Dedifferentiated amniotic fluid mesenchymal stem cell (primary cell): Measurements from ENCODE around the gene FES.

ENCODE experiments used
- DNase-seq: peaks from one replicate; pipeline ENCODE4 v3.0.0-alpha.2; 2016; ENCODE audit errors: extremely low spot score

FES gene

DNA sequence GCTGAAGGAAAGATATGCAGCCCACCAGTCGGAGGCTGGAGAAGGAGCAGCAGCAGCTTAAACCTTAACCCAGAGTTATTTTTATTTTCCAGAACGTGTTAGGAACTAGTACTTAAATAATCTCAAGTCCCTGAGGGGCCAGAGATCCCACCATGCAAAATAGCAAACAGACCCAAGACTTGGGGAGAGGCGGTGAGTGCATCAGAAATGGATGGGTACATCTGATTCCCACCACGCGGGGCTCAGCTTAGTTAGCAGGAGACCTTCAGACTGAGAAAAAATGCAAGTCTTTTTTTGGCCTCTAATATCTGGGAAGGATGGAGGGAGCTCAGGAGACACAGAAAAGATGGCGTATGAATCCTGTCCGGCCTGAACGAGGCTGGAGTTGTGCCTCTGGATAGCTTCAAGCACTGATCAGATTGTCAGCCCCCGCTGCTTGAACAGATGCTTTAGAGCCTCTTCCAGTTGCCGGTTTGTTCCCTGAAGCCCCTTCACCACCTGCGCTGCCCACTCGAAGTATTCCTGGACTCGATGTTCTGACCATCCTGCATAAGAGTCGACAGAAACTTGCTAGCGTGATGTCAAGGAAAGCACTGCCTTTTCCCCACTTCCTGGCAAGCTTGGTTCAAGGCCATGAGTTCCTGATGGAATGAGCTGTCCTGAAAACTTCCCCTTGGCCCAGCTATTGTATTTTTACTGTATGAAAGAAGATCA is 46.7 kb downstream of the FES start:
- no peak for DNase-seq

DNA sequence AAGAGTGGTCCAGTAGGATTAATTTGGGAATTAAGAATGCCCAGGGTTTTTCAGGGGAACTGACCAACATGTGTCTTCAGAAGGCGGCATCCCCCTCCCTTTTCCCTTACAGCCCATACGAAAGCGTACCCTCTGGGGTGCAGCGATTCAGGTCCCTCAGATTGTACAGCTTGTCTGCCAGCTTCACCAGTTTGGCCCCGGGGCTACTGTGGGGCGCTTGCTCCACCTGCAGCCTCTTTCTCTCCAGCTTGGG is 47.2 kb downstream of the FES start:
- no peak for DNase-seq

DNA sequence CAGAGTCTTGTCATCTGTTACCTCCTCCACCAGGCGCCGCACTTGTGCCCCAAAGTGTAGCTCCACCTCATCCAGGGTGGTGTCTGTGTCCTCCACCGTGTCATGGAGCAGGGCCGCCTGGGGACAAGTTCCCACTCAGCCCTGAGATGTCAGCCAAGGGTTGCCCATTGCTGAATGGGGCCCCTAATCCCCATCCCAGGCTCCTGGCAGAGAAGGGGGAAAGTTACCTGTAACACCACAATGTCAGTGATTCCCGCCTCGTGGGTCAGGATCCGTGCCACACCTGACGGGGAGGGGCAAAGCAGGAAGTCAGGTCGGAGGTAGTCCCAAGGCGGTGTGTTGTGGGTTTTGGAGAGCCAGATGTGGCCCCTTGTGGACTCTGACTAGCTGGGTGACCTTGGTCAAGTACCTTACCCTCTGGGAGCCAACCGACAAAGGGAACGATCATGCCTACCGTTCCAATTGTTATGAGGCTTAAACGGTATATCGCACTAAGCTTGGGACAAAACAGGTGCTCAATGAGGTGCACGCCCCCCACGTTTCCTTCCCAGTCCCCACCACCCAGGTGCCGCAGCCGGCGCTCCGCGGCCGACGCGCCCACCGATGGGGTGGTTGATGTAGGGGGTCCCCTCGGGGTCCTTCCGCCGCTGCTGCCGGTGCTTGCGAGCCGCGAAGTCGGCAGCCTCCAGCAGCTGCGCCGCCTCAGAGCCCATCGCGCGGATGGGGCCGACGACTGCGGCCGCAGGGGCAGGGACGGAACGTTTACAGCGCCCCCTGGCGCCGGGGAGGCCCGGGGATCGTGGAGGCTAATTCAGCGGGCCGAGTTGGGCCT is 47.7 kb downstream of the FES start, which contains the start of gene HDDC3:
Gene HDDC3 (minus strand): TSS at position 722 of the 832 bp plus-strand sequence. CDS start 9 bp downstream, at position 713.
- peak; percentile 76 for DNase-seq

DNA sequence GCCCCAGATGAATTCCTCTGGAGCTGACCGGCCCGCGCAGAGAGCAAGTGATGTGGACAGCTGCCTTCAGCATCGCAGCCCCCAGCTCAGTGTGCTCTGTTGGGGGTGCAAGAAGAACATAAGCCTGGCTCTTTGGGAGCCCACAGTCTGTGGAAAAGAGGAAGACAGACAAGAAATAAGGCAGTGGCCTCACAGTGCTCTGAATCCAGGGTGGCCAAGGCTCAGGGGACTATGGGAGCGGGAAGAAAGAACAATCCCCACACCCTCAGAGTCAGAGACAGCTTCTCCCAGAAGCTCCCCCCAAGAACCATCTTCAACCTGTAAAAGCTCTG is 48.3 kb downstream of the FES start:
- DNase-seq = no peak

DNA sequence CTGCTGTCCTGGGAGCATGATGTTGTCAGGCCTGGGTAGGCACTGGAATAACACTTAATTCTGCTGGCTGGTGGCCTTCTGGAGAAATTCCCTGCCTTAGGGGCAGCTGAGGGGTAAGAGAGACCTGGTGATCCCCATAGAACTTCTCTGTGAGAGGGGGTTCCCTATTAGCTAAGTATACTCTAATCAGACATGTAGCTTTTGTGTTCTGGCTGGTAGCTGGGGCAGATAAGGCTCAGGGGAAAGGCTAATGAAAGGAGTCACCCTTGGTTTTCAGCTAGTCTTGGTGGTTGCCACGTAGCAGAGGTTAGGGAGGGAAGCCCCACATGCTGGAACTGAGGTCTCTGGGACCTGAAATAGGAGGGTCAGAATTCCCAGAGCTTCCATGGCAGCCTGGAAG is 49.0 kb downstream of the FES start:
- DNase-seq = no peak

DNA sequence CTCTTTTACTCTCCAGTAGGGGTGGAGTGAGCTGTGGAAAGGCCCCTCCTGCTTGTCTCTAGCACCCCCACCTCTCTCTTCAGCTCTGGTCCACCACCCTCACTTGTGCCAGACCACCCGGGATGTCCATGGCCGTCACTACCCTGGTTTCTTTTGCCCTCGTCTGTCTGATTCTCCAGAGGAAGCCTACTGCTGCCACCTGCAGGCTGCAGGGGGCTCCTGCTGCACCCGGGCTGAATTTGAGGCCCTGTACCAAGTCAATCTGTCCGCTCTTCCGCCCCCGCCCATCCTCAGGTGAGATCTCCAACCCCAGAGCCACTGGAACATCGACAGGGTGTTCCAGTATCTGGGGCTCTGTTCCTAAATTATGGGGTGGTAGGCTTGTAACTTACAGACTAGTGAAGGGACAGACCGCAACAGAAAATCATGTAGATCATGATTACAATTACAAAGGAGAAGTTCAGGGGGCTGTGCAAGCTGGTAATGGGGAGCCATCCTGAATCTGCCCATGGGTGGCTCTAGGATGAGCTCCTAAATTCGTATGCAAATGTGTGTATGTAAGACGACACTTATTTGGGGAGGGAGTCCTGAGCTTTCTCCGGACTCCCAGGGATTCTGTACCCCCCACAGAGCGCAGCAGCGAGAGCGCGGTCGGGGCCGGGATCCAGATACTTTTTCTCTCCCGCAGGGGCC is 50.1 kb downstream of the FES start:
- DNase-seq = peak; percentile 69

DNA sequence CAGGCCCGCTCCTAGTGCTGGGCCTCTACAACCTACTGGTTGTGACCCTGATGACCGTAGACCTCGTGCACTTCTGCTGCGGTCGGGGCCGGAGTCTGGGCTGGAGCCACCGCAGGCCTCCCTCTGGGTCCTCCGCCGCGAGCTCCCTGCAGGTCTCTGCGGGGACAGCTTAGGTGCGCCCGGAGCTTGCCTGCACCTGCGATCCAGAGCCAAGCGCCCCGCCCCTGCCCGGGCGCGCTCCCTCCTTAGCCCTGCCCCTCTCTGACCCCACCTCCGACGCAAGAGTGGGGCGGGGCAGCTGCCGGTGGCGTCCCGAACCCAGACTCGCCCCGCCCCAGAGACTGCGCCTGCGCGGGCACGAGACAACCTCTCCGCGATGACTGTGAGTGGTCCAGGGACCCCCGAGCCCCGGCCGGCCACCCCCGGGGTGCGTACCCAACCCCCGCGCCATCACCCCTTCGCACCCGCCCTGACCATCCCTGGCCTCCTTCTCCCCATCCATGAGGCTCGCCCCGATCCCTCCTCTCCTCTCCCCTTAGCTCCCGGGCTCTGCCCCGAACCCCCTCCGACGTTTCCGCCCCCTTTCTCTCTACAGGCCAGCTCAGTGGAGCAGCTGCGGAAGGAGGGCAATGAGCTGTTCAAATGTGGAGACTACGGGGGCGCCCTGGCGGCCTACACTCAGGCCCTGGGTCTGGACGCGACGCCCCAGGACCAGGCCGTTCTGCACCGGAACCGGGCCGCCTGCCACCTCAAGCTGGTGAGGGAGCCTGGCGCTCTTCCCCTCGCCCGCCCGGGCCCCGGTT is 50.8 kb downstream of the FES start, which contains the start of gene UNC45A:
Gene UNC45A (plus strand): TSS at position 337 of the 803 bp plus-strand sequence. CDS start 40 bp downstream, at position 377.
- DNase-seq = peak; percentile 57

DNA sequence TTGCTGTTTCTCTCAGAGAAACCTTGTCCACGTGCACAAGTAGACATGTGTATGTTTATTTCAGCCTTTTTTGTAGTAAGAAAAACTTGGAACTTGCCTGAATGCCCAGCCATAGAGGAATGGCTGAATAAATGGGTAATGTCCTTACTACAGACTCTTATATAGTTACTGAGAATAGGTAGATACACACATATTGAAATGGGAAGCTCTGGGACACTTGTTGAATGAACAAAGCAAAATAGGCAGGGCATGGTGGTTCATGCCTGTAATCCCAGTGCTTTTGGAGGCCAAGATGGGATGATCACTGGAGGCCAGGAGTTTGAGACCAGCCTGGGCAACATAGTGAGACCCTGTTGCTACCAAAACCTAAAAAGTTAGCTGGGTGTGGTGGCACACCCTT is 52.5 kb downstream of the FES start:
- DNase-seq = no peak

DNA sequence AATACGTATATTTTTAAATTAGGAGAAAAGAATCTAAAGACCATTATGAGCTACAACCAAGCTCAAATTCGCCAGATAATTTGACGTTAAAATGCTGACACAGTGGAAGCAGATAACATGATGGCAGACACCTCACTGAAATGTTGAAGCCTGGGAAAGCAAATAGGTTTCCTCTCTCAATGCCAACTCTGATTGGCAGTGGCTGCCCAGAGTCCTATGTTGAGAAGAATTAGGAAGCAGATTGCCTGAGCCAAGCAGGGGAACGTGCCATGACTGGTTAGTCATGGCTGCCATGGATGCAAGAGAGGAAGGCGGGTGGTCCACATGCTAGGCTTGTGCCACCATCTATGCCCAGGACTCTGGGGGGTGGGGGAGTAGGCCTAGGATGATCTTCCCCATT is 54.0 kb downstream of the FES start:
- DNase-seq = no peak

DNA sequence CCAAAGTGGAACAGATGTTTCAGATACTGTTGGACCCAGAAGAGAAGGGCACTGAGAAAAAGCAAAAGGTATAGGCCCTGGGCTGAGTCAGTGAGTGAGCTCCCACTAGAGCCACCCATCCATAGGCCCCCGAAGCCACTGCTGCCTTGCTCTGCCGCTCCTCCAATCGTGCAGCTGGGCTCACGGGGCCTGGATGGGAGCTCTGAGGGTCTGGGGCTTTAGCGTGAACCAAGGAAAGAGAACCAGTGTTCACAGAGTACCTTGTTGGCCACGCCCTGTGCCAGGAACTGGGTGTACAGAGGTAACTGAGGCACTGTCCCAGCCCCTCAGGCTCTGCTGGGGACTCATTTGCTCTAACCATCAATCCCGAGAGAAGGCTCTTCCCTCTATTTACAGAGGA is 55.5 kb downstream of the FES start:
- DNase-seq = no peak

DNA sequence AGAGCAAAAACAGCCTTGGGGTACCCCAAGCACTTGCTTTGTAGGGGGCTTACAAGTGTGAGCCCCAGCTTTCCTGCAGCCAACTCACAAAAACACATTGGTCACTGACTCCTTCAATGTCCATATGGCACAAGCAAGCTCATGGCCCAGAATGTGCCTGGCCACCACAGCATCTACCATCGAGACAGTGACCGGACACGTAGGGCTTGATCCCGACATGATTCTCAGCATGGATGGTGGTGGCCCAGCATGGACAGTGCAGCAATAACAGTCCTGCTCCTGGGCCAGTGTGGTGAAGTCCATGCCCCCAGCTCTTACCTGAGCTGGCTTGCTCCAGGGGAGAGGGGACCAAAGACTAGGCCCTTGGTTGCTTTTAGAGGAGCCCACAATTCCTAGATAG is 56.7 kb downstream of the FES start:
- no peak for DNase-seq

DNA sequence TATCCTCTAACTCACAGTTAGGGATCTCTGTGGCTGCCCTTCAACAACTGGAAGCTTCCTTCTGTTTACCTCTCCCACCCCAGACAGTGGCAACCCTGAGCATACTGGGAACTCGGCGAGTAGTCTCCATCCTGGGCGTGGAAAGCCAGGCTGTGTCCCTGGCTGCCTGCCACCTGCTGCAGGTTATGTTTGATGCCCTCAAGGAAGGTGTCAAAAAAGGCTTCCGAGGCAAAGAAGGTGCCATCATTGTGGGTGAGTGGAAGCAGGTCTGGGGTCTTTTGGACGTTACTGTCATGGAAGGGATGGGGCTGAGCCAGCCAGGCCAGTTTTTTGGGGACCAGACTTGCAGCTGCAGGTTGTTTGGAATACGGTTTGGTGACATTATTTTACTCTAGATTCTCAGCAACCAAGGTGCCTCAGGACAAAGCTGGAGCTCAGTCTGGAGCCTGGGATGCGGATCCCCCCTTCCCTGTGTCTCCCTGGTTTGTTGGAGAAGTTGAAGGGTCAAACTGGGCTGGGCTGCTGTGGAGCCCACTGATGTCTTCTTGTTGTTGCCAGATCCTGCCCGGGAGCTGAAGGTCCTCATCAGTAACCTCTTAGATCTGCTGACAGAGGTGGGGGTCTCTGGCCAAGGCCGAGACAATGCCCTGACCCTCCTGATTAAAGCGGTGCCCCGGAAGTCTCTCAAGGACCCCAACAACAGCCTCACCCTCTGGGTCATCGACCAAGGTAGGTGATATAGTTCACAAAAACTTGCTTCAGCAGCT is 58.2 kb downstream of the FES start:
- DNase-seq = no peak

DNA sequence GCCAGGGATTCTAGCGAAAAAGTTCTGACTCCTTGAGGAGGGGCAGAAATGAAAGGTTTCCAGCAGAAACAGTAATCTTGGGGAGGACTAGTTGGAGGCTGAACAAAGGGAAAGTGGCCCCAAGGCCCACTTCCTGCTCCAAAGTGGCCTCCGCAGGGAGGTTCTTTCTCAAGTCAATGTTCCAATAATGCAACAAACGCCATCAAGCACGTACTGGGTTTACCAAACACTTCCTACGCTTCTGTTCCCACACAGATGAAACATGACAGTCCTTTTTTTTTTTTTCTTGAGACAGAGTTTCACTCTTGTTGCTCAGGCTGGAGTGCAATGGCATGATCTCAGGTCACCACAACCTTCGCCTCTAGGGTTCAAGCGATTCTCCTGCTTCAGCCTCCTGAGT is 60.8 kb downstream of the FES start:
- no peak for DNase-seq
